ENCODE measurements around the gene PAX5. TPM values are rescaled to one million over a fixed set of nuclear protein-coding genes. Genes with fewer than 3 reads are reported as not detected.

The PAX5 gene
- total RNA-seq, 1 experiment from 2014 or later, result not detected

DNA sequence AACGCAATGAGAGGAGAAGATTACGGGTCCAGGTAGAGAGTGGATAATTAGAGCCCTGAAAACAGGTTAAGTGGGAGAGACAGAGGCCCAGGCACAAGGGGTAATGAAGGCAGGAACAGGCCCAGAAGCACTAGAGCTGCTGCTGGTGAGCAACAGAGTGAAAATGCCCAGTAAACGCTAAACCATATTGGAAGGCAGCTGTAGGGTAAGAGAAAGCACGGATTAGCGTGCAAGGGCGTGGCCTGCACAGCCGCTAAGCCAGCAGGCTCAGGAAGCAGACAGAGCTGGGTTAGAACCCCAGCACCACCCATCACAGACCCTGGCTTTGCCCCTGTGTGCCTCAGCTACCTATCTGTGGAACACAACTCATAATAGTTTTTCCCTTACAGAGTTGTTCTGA lies 93.2 kb downstream of the PAX5 start:
- in situ Hi-C loops (cut with HindIII; ENCODE audit: low sequenced_read_pairs), result no loop called here
- no peak for DNase-seq (ENCODE audit: low spot score)

DNA sequence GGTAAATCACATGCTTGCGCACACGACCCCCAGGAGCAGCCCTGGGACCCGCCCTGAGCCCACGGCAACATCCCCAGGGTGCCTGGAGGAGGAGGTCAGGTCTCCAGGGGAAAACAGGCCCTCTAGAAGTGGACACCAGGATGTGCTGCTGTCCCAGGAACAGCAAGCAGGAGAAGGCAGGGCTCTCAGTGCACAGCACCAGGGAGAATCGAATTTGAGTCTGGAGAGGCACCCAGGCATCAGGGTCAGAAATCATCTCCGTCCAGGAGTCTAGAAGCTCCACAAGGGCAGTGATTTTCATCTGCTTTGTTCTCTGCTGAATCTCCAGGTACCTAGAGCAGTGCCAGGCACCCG lies 93.6 kb downstream of the PAX5 start:
- no peak for DNase-seq (ENCODE audit: low spot score)
- in situ Hi-C loops (cut with HindIII; ENCODE audit: low sequenced_read_pairs), result no loop called here

DNA sequence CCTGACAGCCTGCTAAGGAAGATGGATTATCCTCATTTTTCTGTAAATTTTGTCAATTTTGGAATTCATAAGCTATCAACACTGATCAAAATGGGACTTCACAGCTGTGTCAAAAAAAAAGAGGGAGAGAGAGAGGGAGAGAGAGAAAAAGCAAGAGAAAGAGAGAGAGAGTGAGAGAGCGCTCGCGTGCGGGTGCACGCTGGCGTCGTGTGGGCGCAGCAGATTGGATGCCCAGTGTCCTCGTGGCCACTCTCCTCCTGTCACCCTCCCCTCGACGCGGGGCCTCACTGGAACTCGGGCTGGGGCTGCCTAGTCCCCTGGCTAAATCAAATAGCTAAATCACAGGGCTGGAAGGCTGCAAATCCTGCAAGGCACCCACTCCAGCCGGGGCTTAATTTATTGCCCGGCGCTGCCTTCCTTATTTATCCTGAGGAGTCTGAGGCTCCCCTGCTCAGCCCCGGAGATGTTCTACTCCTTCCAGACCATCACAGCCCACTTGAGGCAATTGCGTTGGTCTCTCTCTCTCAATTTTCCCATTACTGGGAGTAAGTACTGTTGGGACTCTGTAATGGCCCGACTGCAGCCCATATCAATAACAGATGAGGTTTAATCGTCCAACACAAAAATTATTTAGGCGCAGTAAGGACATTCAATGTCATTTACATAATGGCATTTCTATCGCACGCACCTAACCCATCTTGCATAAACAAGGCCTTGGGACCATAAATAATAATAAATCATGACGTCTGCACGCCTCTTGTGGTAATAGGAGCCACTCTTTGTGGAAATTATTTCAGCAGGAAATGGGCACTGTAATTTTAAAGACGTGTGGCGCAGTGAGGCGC lies 94.2 kb downstream of the PAX5 start:
- no peak for DNase-seq (ENCODE audit: low spot score)
- in situ Hi-C loops (cut with HindIII; ENCODE audit: low sequenced_read_pairs), result no loop called here

DNA sequence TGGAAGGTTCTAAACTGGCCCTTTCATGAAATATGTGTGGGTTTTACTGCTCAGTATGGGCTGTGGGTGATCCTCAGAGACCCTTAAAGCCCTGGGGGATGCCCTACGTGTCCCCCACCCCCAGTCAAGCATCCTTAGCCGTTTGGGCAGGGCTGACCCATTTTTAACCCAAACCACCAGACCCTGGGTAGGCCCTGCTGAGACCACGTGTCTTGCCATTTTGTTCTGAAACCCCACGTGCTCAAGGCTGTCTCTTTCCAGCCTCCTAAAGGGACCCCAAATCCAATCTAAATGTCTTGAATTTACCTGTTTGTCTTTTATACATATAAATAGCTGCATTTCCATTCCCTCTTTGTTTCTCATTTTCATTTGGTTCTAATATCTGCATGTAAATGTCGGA lies 94.9 kb downstream of the PAX5 start:
- in situ Hi-C loops (cut with HindIII; ENCODE audit: low sequenced_read_pairs), result no loop called here
- DNase-seq (ENCODE audit: low spot score), result no peak

DNA sequence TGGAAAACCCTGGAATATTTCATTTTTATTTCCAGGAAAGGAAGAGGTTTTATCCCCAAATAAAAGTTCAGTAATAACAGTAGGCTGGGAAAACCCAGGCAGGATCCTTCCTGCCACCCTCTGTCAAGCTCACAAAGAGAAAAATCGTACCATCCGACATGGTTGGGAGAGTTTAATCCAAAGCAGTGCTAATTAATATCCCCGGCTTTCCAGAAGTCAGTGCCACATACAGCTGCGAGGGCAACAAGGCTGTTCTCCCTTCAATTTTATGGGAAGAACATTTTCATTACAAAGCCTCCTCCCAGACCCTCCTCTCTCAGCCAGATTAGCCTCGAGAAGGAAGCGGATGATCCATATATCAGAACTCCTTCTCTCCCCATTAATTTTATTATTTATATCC lies 95.5 kb downstream of the PAX5 start:
- DNase-seq (ENCODE audit: low spot score), result no peak
- in situ Hi-C loops (cut with HindIII; ENCODE audit: low sequenced_read_pairs), result no loop called here

DNA sequence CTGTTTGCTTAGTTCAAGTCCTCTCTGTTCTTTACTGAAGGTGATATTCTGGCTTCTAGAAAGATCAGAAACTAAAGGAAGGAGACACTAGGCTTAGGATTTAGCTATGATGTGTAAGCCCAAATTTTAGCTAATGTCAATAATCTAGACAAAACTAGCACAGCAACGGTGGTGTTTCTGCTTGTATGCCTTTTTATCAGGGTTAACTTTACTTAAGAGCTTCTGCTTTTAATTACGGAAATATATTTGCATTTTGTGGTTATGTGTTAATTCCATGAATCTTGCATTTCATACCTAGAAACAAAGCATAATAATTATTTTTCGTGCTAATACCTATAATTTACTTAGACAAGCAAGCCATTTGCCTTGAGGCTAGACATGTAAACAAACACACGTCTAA lies 96.1 kb downstream of the PAX5 start:
- DNase-seq (ENCODE audit: low spot score), result no peak
- in situ Hi-C loops (cut with HindIII; ENCODE audit: low sequenced_read_pairs), result no loop called here

DNA sequence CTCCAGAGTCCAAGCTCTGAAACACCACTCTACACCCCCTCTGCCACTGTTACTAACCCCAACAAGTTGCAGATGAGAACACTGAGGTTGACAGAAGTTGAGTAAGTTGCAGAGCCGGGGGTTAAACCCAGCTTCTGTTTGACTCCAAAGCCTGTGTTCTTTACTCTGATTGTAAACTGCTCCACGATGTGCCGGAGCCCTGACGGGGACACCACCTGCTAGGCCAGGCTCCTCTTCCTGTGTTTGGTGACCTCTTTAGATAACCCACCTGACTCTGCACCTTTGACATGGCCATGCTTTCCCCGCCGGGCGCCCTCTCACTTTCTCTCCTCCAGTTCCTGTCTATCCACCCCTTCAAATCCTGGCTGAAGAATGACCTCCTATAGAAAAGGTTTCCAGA lies 96.7 kb downstream of the PAX5 start:
- no peak for DNase-seq (ENCODE audit: low spot score)
- in situ Hi-C loops (cut with HindIII; ENCODE audit: low sequenced_read_pairs), result no loop called here

DNA sequence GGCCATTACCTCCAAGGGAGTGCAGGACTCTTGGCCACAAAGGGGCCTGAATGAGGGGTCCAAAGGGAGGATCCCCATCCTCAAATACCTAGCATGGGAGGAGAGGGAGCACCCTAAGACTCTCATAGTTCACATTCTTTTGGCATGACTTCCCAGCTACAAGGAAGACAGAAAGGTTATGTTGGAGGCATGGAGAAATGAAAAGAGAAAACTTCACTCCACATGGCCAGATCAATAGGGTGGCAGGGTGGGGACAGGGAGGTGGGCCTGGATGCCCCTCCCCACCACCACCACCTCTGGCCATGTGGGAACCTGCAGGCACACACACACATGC lies 97.6 kb downstream of the PAX5 start:
- in situ Hi-C loops (cut with HindIII; ENCODE audit: low sequenced_read_pairs), result no loop called here
- DNase-seq (ENCODE audit: low spot score), result no peak

DNA sequence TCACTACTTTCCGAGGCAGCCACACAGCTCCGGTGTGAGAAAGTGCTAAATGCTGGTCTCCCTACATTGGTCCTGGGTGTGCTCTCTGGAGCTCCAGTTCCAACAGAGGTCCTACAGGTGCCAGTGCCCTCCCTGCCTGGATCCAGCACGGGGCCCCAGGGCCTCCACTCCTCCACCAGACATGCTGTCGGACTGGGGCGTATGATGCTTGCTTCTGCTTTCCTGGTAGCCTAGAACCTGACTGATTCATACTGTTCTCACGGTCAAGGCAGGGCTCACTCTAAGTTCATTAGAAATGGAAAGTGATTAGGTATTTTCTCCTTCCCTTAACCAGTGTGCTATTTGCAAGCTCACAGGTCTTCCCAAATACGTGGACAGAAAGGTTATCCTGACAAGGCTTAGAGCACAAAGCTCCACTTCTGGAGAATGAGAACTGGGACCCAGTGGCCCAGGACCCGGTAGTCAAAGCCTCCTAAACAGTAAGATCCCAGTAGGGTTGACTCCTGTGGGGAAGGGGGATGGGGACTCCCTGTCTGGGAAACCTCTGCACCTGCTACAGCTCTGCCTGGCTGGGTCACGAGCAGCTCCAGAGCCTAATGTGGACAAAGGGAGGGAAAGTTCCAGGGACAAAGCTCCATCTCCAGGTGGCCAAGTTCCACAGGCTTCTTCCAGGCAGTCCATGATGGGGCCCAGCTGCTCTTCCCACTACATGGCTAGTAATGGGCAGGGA lies 98.1 kb downstream of the PAX5 start:
- in situ Hi-C loops (cut with HindIII; ENCODE audit: low sequenced_read_pairs), result no loop called here
- DNase-seq (ENCODE audit: low spot score), result no peak

- in situ Hi-C loops (cut with HindIII; ENCODE audit: low sequenced_read_pairs), result no loop called here
- DNase-seq (ENCODE audit: low spot score), result no peak
These were observed 98.7 kb downstream of the PAX5 start for GRCh38 chr9:36935332-36935731.

- no peak for DNase-seq (ENCODE audit: low spot score)
- in situ Hi-C loops (cut with HindIII; ENCODE audit: low sequenced_read_pairs), result no loop called here
These were observed 99.5 kb downstream of the PAX5 start for GRCh38 chr9:36934478-36935065.

- in situ Hi-C loops (cut with HindIII; ENCODE audit: low sequenced_read_pairs), result no loop called here
- no peak for DNase-seq (ENCODE audit: low spot score)
These were observed 100.3 kb downstream of the PAX5 start for GRCh38 chr9:36933676-36934215.

DNA sequence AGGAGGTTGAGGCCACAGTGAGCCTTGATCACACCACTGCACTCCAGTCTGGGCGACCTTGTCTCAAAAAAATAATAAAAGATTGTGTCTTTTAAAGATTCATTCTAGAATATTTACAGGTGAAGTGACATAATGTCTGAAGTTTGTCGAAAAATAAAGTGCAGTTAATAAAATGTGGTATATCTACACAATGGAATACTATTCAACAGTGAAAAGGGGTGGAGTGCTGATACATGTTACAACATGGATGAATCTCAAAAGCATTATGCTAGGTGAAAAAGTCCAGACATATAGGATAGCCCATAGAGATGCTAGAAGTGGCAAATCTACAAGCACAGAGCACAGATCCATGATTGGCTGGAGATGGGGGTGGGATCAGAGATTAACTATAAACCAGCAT lies 101.9 kb downstream of the PAX5 start:
- DNase-seq (ENCODE audit: low spot score), result no peak
- in situ Hi-C loops (cut with HindIII; ENCODE audit: low sequenced_read_pairs), result no loop called here

GRCh38 chr9:36930941-36931340 lies 103.1 kb downstream of the PAX5 start:
- DNase-seq (ENCODE audit: low spot score), result no peak
- in situ Hi-C loops (cut with HindIII; ENCODE audit: low sequenced_read_pairs), result no loop called here

DNA sequence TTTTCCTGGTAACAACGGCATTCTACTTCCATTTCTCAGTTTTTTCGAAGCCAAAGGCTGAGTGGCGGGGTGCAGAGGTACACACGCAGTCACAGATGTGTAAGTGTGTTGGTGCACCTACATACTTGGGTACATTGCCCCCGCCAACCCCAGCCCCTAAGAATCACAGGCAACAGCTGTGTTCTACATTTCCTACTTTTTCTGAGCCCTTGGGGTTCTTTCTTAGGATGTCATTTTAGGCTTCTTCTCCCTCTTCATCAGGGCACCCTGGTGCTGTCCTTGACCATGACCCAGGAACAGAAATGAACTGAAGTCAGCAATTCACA lies 104.8 kb downstream of the PAX5 start:
- DNase-seq (ENCODE audit: low spot score), result no peak
- in situ Hi-C loops (cut with HindIII; ENCODE audit: low sequenced_read_pairs), result no loop called here

GRCh38 chr9:36928670-36929349 lies 105.3 kb downstream of the PAX5 start:
- no peak for DNase-seq (ENCODE audit: low spot score)
- in situ Hi-C loops (cut with HindIII; ENCODE audit: low sequenced_read_pairs), result no loop called here

- in situ Hi-C loops (cut with HindIII; ENCODE audit: low sequenced_read_pairs), result no loop called here
- DNase-seq (ENCODE audit: low spot score), result no peak
These were observed 105.9 kb downstream of the PAX5 start for GRCh38 chr9:36928210-36928609.

- in situ Hi-C loops (cut with HindIII; ENCODE audit: low sequenced_read_pairs), result no loop called here
- DNase-seq (ENCODE audit: low spot score), result no peak
These were observed 109.2 kb downstream of the PAX5 start for GRCh38 chr9:36924757-36925432.

DNA sequence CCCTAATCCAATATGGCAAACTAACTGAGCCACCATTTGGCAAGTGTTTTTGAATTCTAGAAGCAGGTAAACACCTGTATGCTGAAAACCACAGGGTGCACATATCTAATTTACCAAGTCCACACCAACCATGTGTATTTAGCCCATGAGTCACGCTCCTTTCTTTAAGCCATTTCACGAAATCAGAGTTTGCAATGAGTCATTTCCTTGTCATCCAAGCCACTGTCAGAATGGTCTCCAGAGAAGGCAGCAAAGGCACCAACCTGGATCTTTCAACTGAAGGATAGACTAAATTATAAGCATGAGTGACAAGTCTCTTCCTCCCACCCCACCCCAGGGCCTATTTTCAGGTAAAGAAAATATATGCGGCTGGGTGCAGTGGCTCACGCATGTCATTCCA lies 110.0 kb downstream of the PAX5 start:
- no peak for DNase-seq (ENCODE audit: low spot score)
- in situ Hi-C loops (cut with HindIII; ENCODE audit: low sequenced_read_pairs), result no loop called here
